HG02588 (cell line): Measurements from ENCODE around the gene ASB7.
A peak's percentile ranks its signal among the peaks of the same experiment; 100 is the strongest.
"Not testable (repeated sequence)": the region's sequence is repeated elsewhere in the genome, so short reads cannot be mapped to it uniquely, and the experiment has no call there.

Experiments used
- ATAC-seq: cut with Tn5 transposase; IDR thresholded peaks from one replicate; pipeline ENCODE4 v1.9.1; 2021; ENCODE audit warnings: mild to moderate bottlenecking, moderate library complexity; ENCODE audit not compliant: unreplicated experiment

The ASB7 gene, protein sequence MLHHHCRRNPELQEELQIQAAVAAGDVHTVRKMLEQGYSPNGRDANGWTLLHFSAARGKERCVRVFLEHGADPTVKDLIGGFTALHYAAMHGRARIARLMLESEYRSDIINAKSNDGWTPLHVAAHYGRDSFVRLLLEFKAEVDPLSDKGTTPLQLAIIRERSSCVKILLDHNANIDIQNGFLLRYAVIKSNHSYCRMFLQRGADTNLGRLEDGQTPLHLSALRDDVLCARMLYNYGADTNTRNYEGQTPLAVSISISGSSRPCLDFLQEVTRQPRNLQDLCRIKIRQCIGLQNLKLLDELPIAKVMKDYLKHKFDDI

GRCh38 chr15:100602064-100602822, at the start of gene ASB7, which contains the start of gene LINS1:
Gene ASB7 (plus strand): TSS chr15:100602589. CDS start chr15:100612217, 9,628 bp downstream.
Gene LINS1 (minus strand): TSS chr15:100602184. CDS start chr15:100580842, 21,342 bp downstream.
- ATAC-seq = peak; percentile 83

DNA sequence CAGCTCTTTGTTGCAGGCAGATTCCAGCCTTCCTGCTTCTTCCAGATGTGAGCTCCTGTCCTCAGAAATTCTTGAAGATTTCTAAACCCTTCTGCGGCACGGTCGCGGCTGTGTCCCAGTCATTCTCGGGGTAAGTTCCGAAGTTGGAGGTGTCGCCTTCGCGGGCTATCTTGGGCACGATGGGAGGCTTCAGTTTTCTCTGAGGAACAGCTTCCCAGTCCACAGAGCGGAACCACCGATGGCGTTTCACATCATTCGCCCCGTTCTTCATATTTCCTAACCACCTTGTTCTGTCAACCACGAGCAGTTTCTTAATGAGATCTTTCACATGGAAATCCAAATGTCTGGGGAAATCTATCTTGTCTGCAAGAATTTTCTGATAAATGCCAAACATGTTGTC, 48.9 kb upstream of the ASB7 start:
- no peak for ATAC-seq

GRCh38 chr15:100558771-100559254, 43.6 kb upstream of the ASB7 start:
- ATAC-seq = no peak

GRCh38 chr15:100559330-100559729, 43.1 kb upstream of the ASB7 start:
- no peak for ATAC-seq

DNA sequence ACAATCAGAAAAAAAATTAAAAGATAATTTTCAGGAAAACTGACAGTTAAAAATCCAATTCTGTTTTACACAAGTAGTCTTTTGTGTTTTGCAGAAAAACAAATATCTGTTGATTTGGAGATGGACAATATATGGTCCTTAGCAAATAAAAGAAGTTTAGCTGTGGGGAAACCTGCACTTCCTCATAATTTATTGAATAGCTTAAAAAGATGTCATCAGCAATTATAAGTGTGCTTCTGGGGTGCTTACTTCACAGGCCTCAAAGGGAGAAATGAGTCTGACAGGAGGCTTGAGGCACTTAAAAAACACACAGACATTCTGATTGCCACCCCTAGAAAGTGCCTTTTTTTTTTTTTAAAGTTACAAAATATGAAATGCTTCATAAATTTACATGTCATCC, 42.1 kb upstream of the ASB7 start:
- ATAC-seq = no peak

- ATAC-seq = no peak
Observed at GRCh38 chr15:100565591-100565990, 36.8 kb upstream of the ASB7 start.

- no peak for ATAC-seq
Observed at GRCh38 chr15:100566850-100567628, 35.4 kb upstream of the ASB7 start.

- ATAC-seq = no peak
Observed at GRCh38 chr15:100569391-100569790, 33.0 kb upstream of the ASB7 start.

DNA sequence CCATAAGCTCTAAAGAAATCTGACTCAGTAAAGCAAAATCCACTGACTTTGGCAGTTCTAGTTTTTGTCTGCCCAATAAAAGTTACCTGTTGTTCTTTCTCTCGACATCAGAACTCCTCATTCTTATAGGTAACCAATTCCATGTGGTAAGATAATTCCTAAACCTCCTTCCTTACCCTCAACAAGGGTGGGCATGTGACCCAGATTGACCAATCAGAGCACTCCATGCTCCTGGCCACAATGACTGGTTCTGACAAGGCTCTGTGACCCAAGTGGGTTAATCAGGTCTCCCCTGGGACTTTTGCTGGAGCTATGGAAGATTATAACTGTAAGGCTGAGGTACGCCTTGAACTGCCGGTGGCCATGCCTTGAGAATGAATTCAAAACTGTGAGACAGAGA, 32.1 kb upstream of the ASB7 start:
- no peak for ATAC-seq

- no peak for ATAC-seq
Observed at GRCh38 chr15:100570735-100571313, 31.6 kb upstream of the ASB7 start.

GRCh38 chr15:100571592-100572167, 30.7 kb upstream of the ASB7 start:
- no peak for ATAC-seq

- ATAC-seq = no peak
Observed at GRCh38 chr15:100572362-100572983, 29.9 kb upstream of the ASB7 start.

DNA sequence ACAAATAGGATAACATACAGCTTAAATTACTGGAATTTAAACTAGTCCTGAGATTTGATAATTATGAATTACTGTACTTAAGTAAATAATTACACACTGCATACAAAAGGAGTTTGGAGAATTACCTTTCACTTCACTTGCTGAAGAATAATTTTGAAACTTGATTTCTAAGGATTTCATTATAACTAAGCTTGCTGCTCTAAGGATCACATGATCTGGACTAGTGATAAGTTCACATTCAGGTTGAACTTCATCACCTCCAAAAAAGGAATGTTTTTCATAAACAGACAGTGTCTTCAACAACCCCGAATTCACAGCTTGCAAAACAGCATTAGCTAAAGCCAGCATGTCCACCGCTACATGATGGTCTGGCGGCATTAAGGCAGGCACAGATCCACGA, 28.9 kb upstream of the ASB7 start:
- no peak for ATAC-seq

DNA sequence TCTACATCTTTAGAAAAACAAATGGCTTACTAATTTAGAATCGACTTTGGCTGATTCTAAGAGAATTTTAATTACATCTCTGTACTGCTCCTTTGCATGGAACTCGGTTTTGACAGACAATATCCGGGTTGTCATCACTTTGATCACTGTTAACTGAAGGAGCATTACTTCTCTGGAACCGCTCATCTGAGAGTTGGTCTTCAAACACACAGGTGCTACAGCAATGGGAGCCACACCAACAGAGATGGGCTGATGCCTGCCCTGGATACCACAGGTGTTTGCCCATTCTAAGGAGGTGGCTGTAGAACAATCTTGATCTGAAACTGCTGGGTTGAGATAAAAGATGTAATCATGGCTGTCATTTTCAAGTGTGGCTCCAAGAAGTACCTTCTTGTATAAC, 22.0 kb upstream of the ASB7 start:
- no peak for ATAC-seq

DNA sequence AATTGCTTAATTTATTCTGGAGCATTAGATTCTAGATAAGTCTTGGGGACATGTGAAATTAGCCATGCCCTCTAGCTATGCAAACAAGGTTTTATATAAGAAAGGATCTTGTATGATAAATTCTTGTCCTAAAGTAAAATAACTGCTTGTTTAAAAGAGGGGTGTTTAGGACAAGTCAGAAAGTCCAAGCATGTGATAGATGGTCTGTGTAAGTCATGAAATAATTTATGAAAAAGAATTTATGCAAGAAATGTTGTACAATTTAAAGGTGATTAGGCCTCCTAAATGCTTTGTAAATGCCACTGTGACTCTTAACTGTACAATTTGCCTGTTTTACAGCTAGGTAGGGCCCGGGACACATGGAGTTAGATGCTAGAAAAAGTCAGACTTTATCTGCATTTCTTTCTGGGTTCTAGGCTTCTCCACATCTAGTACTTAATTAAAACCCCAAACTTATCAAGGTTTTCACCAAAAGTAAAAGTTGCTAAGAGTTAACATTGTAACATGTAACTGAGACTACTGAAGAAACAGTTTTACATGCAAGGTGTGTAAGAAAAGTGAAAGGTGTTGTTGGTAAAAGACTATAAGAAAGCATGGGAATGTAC, 13.6 kb upstream of the ASB7 start:
- ATAC-seq = no peak

DNA sequence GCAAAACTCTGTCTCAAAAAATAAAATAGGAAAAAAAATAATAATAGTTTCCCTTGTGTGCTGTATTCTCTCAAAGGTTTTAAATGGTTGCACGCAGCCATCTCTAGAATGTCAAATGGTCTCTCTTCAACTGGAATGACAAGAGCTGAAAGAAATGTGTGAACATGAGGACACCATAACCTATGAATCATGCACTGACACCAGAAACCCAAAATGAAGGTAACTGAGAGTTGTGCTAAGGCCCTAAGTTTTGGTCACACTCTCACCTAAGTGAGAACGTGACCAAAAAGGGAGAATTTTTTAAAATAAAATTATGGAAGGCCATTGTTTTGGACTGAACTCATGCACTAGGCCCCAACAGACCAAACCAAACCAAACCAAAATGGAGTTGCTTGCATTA, 11.2 kb upstream of the ASB7 start:
- not testable (repeated sequence) for ATAC-seq

GRCh38 chr15:100591835-100592234, 10.6 kb upstream of the ASB7 start:
- no peak for ATAC-seq

GRCh38 chr15:100592898-100593297, 9.5 kb upstream of the ASB7 start:
- no peak for ATAC-seq

GRCh38 chr15:100593431-100593830, 9.0 kb upstream of the ASB7 start:
- ATAC-seq = no peak

DNA sequence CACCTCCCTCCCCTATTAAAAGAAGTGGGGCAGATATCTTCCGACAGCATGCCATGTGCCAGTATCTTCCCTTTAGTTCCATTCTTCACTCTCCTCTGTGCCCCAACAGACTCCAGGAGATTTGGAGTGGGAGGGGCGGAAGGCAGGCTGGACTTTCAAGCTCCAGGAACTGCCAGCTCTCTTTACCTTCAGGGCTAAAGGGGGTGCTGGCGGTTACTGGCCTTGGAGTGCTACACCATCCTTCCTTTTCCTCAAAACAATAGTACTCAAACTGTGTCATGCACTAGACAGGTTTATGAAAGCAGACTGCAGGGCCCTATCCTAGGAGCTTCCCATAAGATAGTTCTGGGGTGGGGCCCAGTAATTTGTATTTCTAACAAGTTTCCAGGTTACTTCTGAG, 6.4 kb upstream of the ASB7 start:
- no peak for ATAC-seq
